Prostate gland (tissue), 2 donors: ENCODE results near the gene LBR. TPM values are rescaled to one million over a fixed set of nuclear protein-coding genes. Genes with fewer than 3 reads are reported as not detected.

Source experiments
- DNase-seq: peaks from one replicate; pipeline ENCODE4 v3.0.0-alpha.2; 2019; ENCODE audit warnings: low spot score
- H3K27ac ChIP-seq, 2 donors: fragments of 200-600 bp; sonication (generic); 2 replicates each; pipeline ENCODE4 v1.5.1; 2017 to 2019
- H3K27me3 ChIP-seq: fragments of 200-600 bp; sonication (generic); replicated peaks from 2 replicates; pipeline ENCODE4 v1.5.1; 2019; ENCODE audit not compliant: insufficient read depth
- H3K36me3 ChIP-seq, 2 donors: fragments of 200-600 bp; sonication (generic); 1 replicate in 1 of 2; 2 replicates in 1 of 2; pipeline versions ENCODE4 v1.5.1 to v1.8.1; 2017 to 2019
- H3K4me1 ChIP-seq: fragments of 200-600 bp; sonication (generic); replicated peaks from 2 replicates; pipeline ENCODE4 v1.5.1; 2019
- H3K4me3 ChIP-seq, 2 donors: fragments of 200-600 bp; sonication (generic); 2 replicates each; pipeline ENCODE4 v1.5.1; 2017 to 2019
- H3K9me3 ChIP-seq: fragments of 200-600 bp; sonication (generic); 2 replicates; pipeline ENCODE4 v1.5.1; 2017
- POLR2A ChIP-seq: fragments of 450-650 bp; IDR thresholded peaks from one replicate; pipeline ENCODE4 v1.6.1; 2016; ENCODE audit warnings: antibody characterized with exemption, mild to moderate bottlenecking
- POLR2AphosphoS5 ChIP-seq: sonication (generic); formaldehyde crosslinking; IDR thresholded peaks from one replicate; pipeline ENCODE4 v1.6.1; 2017; ENCODE audit warnings: antibody characterized with exemption
- WGBS: methylation state at CpG from one replicate; pipeline ENCODE4 v1.1.5; 2018; 5-methylcytosine and 5-hydroxymethylcytosine counted together
- intact Hi-C: fragments of 100-400 bp; cut with DNase I; formaldehyde crosslinking; loops from one replicate; pipeline ENCODE4 v1.14.2; 2022
- total RNA-seq, 2 donors: library from RNA; depleted of rRNA; stranded (reverse); fragments of >200 nt; gene quantifications; one replicate each; pipeline ENCODE4 v1.1.0, GENCODE V29; 2016
- TF ChIP-seq, protein P1 (sequence below), 4 experiments: fragments of 200-600 bp in 2 of 4; fragments of 450-650 bp in 2 of 4; sonication (generic) in 2 of 4; IDR thresholded peaks; 1 replicate in 3 of 4; 2 replicates in 1 of 4; pipeline ENCODE4 v1.5.1; 2016 to 2019; ENCODE audit warnings: antibody characterized with exemption in 4 of 4, mild to moderate bottlenecking in 2 of 4, moderate library complexity in 2 of 4

Gene LBR
- total RNA-seq, 2 donors from 2014 or later, result 28.7 to 36.4 TPM

DNA sequence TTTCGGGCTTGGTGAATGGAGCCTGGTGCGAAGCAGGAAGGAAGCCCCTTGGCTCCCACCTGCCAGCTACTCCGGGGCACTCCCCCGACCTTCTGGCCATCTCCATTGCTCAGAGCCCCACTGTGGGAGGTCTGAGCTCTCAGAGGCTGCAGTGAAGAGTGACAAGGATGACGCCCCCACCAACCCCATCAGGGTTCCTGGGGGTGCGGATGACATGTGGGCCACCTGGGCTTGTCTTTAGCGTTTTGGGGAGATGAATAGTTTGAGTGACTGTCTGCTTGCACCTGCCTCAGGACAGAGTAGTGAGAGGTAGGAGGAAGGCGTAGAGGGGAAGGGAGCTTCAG, 43.2 kb upstream of the LBR start:
- H3K4me1 ChIP-seq, result no peaks in the 10 kb centered on the region
- no peaks in the 10 kb centered on the region for H3K36me3 ChIP-seq
- no peak overlapping the region for H3K4me3 ChIP-seq
- no peaks in the 10 kb centered on the region for H3K27me3 ChIP-seq
- intact Hi-C loops, result no loop called here
- H3K9me3 ChIP-seq, result no peaks in the 10 kb centered on the region
- TF ChIP-seq, protein P1, sequence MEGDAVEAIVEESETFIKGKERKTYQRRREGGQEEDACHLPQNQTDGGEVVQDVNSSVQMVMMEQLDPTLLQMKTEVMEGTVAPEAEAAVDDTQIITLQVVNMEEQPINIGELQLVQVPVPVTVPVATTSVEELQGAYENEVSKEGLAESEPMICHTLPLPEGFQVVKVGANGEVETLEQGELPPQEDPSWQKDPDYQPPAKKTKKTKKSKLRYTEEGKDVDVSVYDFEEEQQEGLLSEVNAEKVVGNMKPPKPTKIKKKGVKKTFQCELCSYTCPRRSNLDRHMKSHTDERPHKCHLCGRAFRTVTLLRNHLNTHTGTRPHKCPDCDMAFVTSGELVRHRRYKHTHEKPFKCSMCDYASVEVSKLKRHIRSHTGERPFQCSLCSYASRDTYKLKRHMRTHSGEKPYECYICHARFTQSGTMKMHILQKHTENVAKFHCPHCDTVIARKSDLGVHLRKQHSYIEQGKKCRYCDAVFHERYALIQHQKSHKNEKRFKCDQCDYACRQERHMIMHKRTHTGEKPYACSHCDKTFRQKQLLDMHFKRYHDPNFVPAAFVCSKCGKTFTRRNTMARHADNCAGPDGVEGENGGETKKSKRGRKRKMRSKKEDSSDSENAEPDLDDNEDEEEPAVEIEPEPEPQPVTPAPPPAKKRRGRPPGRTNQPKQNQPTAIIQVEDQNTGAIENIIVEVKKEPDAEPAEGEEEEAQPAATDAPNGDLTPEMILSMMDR (IDR thresholded peaks at IDR 0.05), result no peak
- TF ChIP-seq POLR2AphosphoS5, result no peak
- no peak for TF ChIP-seq POLR2A
- DNase-seq, result no peak
- no peak overlapping the region for H3K27ac ChIP-seq
- WGBS, result 81% methylated on average over 8 of the region's 8 CpGs

DNA sequence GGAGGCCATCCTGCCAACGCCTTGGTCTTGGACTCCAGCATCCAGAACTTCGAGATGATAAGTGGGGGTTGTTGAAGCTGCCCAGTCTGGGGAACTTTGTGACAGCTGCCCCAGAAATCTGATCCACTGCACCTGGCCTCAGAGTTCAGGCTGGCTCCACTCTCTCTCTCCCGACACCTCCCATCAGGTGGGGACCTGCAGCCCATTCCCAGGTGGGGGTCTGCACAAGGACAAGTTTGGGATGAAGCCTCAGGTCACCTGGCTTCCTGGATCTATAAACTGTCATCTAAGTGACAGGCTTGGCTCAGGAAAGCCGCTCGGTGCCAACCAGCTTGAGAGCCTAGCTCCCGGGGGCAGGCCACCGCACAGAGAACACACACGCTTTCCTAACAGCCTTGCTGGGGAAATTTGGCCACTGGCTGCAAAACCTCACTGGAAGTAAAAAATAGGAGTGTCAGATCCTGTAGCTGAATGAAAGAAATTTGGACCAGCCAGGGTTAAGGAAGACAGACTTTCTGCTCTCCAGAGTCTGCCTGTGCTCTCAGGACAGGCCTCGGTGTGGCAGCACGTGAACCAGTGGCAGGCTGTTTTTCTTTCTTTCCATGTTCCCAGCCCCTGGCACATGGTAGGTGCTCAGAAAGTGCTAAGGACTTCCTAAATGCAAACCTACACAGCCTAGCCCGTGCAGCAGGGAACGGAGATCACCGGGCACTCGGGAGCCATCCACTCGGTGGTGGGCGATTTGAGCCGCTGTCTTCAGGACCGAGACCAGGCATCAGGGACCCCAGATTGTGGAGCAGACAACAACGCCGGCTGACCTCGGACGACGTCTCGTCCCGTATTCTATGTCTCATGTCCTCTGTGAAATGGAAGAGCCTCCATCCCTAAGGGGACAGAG, 42.6 kb upstream of the LBR start:
- WGBS, result 67% methylated on average over 25 of the region's 25 CpGs
- peak overlapping the region in 1 of 2 donors; percentile 10 for H3K27ac ChIP-seq
- no peak overlapping the region for H3K4me3 ChIP-seq
- H3K9me3 ChIP-seq, result no peaks in the 10 kb centered on the region
- no peaks in the 10 kb centered on the region for H3K4me1 ChIP-seq
- no peaks in the 10 kb centered on the region for H3K36me3 ChIP-seq
- H3K27me3 ChIP-seq, result no peaks in the 10 kb centered on the region
- no peak for DNase-seq
- TF ChIP-seq POLR2AphosphoS5, result no peak
- no peak for TF ChIP-seq POLR2A
- TF ChIP-seq, protein P1 (IDR thresholded peaks at IDR 0.05), result no peak
- intact Hi-C loops, result no loop called here

DNA sequence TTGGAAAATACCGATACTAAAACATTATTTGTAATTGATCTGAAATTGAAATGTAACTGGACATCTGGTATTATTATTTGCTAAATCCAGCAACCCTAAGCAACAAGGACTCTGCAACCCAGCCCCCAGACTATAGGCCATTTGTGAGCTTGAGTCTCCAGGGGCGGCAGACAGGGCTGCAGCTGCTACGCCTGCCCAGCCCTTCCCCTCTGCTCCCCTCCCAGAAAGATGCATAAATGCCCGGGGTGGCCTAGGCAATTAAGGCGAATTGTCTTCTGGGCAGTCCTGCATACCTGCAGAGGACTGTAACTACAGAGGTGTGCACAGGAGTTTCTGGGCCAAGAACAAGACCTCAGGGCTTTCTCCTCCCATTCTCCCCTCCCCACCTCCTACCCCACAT, 41.2 kb upstream of the LBR start:
- no peak for DNase-seq
- 92% methylated on average over 5 of the region's 5 CpGs for WGBS
- H3K36me3 ChIP-seq, result no peaks in the 10 kb centered on the region
- intact Hi-C loops, result no loop called here
- no peaks in the 10 kb centered on the region for H3K27me3 ChIP-seq
- no peaks in the 10 kb centered on the region for H3K9me3 ChIP-seq
- H3K27ac ChIP-seq, result no peak overlapping the region
- TF ChIP-seq, protein P1 (IDR thresholded peaks at IDR 0.05), result no peak
- no peak for TF ChIP-seq POLR2A
- no peaks in the 10 kb centered on the region for H3K4me1 ChIP-seq
- no peak overlapping the region for H3K4me3 ChIP-seq

DNA sequence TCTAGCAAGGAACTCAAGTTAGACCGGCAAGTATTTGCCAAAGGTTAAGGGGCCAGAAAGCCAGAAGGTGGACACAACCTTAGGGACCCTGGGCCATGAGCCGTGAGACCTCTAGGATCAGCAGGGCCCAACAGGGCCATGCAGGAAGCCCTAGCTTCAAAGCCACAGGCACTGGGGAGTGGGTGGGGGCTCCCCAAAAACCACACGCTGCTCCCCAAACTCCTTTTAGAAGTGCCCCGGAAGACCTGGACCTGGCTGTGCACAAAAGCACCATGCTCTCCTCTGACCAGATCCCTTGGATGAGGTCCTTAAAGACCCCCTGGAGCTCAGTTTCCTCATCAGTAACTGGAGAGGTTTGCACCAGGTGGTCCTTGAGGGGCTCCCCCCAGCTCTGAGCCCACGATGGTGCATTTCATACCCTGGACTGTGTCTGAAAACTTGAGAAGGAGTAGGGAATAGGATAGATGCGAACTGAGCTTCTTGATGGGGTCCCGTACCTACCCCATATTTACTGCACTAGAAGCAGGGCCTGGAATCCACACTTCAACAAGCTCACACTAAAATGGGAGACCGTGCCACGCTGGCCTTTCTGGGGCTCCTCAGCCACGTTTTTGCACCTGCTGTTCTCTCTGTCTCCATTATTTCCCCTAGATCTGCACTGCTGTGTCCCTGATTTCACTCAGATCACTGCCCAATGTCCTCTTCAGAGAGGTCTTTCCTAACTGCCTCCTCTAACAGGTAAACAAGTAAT, 40.6 kb upstream of the LBR start:
- Histone ChIP-seq H3K9me3 (no peaks in the 10 kb centered on the region), H3K4me3 (no peak overlapping the region), H3K4me1 (no peaks in the 10 kb centered on the region), H3K36me3 (no peaks in the 10 kb centered on the region), H3K27ac (no peak overlapping the region), H3K27me3 (no peaks in the 10 kb centered on the region)
- intact Hi-C loops, result no loop called here
- 85% methylated on average over 10 of the region's 10 CpGs for WGBS
- DNase-seq, result no peak
- TF ChIP-seq POLR2AphosphoS5 (no peak), POLR2A (no peak)
- TF ChIP-seq, protein P1 (IDR thresholded peaks at IDR 0.05), result no peak
